HL-60 (cell line): ENCODE measurements around the gene LRP1B.

Experiments used
- DNase-seq, 2 experiments: peaks; one replicate each; pipeline ENCODE4 v3.0.0-alpha.2; 2010 to 2020; ENCODE audit warnings: low read depth in 1 of 2, low spot score in 1 of 2
- H3K27ac ChIP-seq: fragments of 250-450 bp; sonication (Bioruptor Pico); replicated peaks from 2 replicates; pipeline ENCODE4 v1.5.1; 2020; ENCODE audit warnings: mild to moderate bottlenecking, moderate library complexity
- H3K27me3 ChIP-seq: fragments of 250-450 bp; sonication (Bioruptor Pico); 2 replicates; pipeline ENCODE4 v1.5.1; 2021; ENCODE audit warnings: mild to moderate bottlenecking, moderate library complexity; ENCODE audit not compliant: insufficient read depth, poor library complexity, severe bottlenecking
- H3K4me3 ChIP-seq: replicated peaks from 2 replicates; pipeline ENCODE4 v1.5.1; 2011; ENCODE audit warnings: mild to moderate bottlenecking, control low read depth, low read length; ENCODE audit not compliant: insufficient read depth
- GABPA ChIP-seq: IDR thresholded peaks from 2 replicates; pipeline ENCODE4 v1.6.1; 2012; ENCODE audit warnings: low read depth
- POLR2AphosphoS5 ChIP-seq: IDR thresholded peaks from 2 replicates; pipeline ENCODE4 v1.6.1; 2012; ENCODE audit warnings: low read depth
- REST ChIP-seq: IDR thresholded peaks from 2 replicates; pipeline ENCODE4 v1.6.1; 2012; ENCODE audit warnings: low read depth; ENCODE audit not compliant: insufficient replicate concordance
- SPI1 ChIP-seq: IDR thresholded peaks from 2 replicates; pipeline ENCODE4 v1.6.1; 2012; ENCODE audit warnings: low read depth, mild to moderate bottlenecking, borderline replicate concordance
- TF ChIP-seq, protein P1 (sequence below): IDR thresholded peaks from one replicate; pipeline ENCODE4 v1.5.1; 2011; ENCODE audit warnings: low read length, control low read depth, inconsistent platforms; ENCODE audit not compliant: insufficient read depth

The LRP1B gene

GRCh38 chr2:142100139-142100873 is 30.5 kb downstream of the LRP1B start:
- H3K27ac ChIP-seq, result no peak overlapping the region
- DNase-seq, result no peak
- TF ChIP-seq POLR2AphosphoS5, result no peak
- TF ChIP-seq, protein P1, sequence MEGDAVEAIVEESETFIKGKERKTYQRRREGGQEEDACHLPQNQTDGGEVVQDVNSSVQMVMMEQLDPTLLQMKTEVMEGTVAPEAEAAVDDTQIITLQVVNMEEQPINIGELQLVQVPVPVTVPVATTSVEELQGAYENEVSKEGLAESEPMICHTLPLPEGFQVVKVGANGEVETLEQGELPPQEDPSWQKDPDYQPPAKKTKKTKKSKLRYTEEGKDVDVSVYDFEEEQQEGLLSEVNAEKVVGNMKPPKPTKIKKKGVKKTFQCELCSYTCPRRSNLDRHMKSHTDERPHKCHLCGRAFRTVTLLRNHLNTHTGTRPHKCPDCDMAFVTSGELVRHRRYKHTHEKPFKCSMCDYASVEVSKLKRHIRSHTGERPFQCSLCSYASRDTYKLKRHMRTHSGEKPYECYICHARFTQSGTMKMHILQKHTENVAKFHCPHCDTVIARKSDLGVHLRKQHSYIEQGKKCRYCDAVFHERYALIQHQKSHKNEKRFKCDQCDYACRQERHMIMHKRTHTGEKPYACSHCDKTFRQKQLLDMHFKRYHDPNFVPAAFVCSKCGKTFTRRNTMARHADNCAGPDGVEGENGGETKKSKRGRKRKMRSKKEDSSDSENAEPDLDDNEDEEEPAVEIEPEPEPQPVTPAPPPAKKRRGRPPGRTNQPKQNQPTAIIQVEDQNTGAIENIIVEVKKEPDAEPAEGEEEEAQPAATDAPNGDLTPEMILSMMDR, result no peak
- no peaks in the 10 kb centered on the region for H3K27me3 ChIP-seq
- no peak overlapping the region for H3K4me3 ChIP-seq

- H3K27me3 ChIP-seq, result no peaks in the 10 kb centered on the region
- no peak for DNase-seq
- TF ChIP-seq REST, result no peak
- TF ChIP-seq GABPA, result no peak
- TF ChIP-seq SPI1, result no peak
- no peak for TF ChIP-seq POLR2AphosphoS5
- TF ChIP-seq, protein P1, result no peak
- no peak overlapping the region for H3K27ac ChIP-seq
- no peak overlapping the region for H3K4me3 ChIP-seq
Measured at GRCh38 chr2:142097711-142098110, 33.1 kb downstream of the LRP1B start.

GRCh38 chr2:142095647-142096046 is 35.2 kb downstream of the LRP1B start:
- H3K4me3 ChIP-seq, result no peak overlapping the region
- no peak for DNase-seq
- no peak for TF ChIP-seq GABPA
- TF ChIP-seq, protein P1, result no peak
- H3K27me3 ChIP-seq, result no peaks in the 10 kb centered on the region
- no peak overlapping the region for H3K27ac ChIP-seq

- TF ChIP-seq, protein P1, result no peak
- no peak for TF ChIP-seq REST
- TF ChIP-seq POLR2AphosphoS5, result no peak
- TF ChIP-seq GABPA, result no peak
- no peak for TF ChIP-seq SPI1
- no peak for DNase-seq
- H3K4me3 ChIP-seq, result no peak overlapping the region
- H3K27ac ChIP-seq, result no peak overlapping the region
- H3K27me3 ChIP-seq, result no peaks in the 10 kb centered on the region
Measured at GRCh38 chr2:142094233-142094632, 36.6 kb downstream of the LRP1B start.
